Skeletal muscle tissue (tissue), 4 donors: ENCODE data around the gene AGMO. TPM values are rescaled to one million over a fixed set of nuclear protein-coding genes. Genes with fewer than 3 reads are reported as not detected.

Experiments
- H3K27ac ChIP-seq: one replicate; pipeline ENCODE4 v1.7.0; 2013; ENCODE audit warnings: mild to moderate bottlenecking, low read depth, low read length, inconsistent platforms
- H3K27me3 ChIP-seq, 3 donors: one replicate each; pipeline ENCODE4 v1.7.0; 2013; ENCODE audit warnings: low read length in 3 of 3; ENCODE audit not compliant: control insufficient read depth in 3 of 3, insufficient read depth in 3 of 3
- H3K36me3 ChIP-seq, 3 donors: one replicate each; pipeline ENCODE4 v1.7.0; 2013; ENCODE audit warnings: low read length in 3 of 3; ENCODE audit not compliant: control insufficient read depth in 3 of 3, insufficient read depth in 3 of 3
- H3K4me1 ChIP-seq, 3 donors: one replicate each; pipeline ENCODE4 v1.7.0; 2013; ENCODE audit warnings: low read length in 3 of 3, mild to moderate bottlenecking in 3 of 3; ENCODE audit not compliant: control insufficient read depth in 3 of 3, insufficient read depth in 3 of 3
- H3K4me3 ChIP-seq, 3 donors: one replicate each; pipeline ENCODE4 v1.7.0; 2013; ENCODE audit warnings: low read length in 3 of 3
- H3K9ac ChIP-seq, 3 donors: one replicate each; pipeline ENCODE4 v1.7.0; 2013; ENCODE audit warnings: low read length in 3 of 3, mild to moderate bottlenecking in 3 of 3, moderate library complexity in 2 of 3, low read depth in 1 of 3
- H3K9me3 ChIP-seq, 3 donors: one replicate each; pipeline ENCODE4 v1.7.0; 2013; ENCODE audit warnings: low read length in 3 of 3; ENCODE audit not compliant: control insufficient read depth in 3 of 3
- total RNA-seq: library from RNA; depleted of rRNA; stranded (reverse); fragments of >200 nt; gene quantifications from one replicate; pipeline ENCODE4 v1.2.3, GENCODE V29; 2014
- donor health status: Osteomylitis.

The AGMO gene
- total RNA-seq, 1 donor from 2014 or later, result 3.1 TPM

- Histone ChIP-seq H3K4me1 (no peaks in the 10 kb centered on the region), H3K9me3 (peaks cover 0 to 4% (median 0%) of the 10 kb centered on the region in 3 donors), H3K27ac (no peak overlapping the region), H3K36me3 (no peaks in the 10 kb centered on the region), H3K27me3 (no peaks in the 10 kb centered on the region), H3K9ac (no peak overlapping the region), H3K4me3 (no peak overlapping the region)
Measured at GRCh38 chr7:15594461-15594860, 32.6 kb upstream of the AGMO start.

GRCh38 chr7:15593382-15593781 is 31.6 kb upstream of the AGMO start:
- no peak overlapping the region for H3K9ac ChIP-seq
- H3K27ac ChIP-seq, result no peak overlapping the region
- no peaks in the 10 kb centered on the region for H3K36me3 ChIP-seq

GRCh38 chr7:15586266-15586665 is 24.5 kb upstream of the AGMO start:
- peaks cover 0 to 3% (median 3%) of the 10 kb centered on the region in 3 donors for H3K9me3 ChIP-seq

More at GRCh38 chr7:15593382-15593781, 31.6 kb upstream of the AGMO start:
- Histone ChIP-seq H3K9me3 (peaks cover 0 to 4% (median 0%) of the 10 kb centered on the region in 3 donors), H3K27me3 (no peaks in the 10 kb centered on the region), H3K4me1 (no peaks in the 10 kb centered on the region), H3K4me3 (no peak overlapping the region)

GRCh38 chr7:15584575-15584974 is 22.8 kb upstream of the AGMO start:
- no peaks in the 10 kb centered on the region for H3K27me3 ChIP-seq
- no peaks in the 10 kb centered on the region for H3K36me3 ChIP-seq
- H3K9ac ChIP-seq, result no peak overlapping the region
- no peaks in the 10 kb centered on the region for H3K4me1 ChIP-seq
- H3K9me3 ChIP-seq, result peaks cover 0 to 3% (median 3%) of the 10 kb centered on the region in 3 donors
- H3K4me3 ChIP-seq, result no peak overlapping the region
- no peak overlapping the region for H3K27ac ChIP-seq

More at GRCh38 chr7:15586266-15586665, 24.5 kb upstream of the AGMO start:
- Histone ChIP-seq H3K27ac (no peak overlapping the region), H3K4me3 (no peak overlapping the region), H3K36me3 (no peaks in the 10 kb centered on the region), H3K4me1 (no peaks in the 10 kb centered on the region), H3K9ac (no peak overlapping the region), H3K27me3 (no peaks in the 10 kb centered on the region)

GRCh38 chr7:15582773-15583172 is 21.0 kb upstream of the AGMO start:
- Histone ChIP-seq H3K27ac (no peak overlapping the region), H3K36me3 (no peaks in the 10 kb centered on the region), H3K4me3 (no peak overlapping the region), H3K9me3 (peaks cover 0 to 3% (median 3%) of the 10 kb centered on the region in 3 donors), H3K27me3 (no peaks in the 10 kb centered on the region), H3K9ac (no peak overlapping the region), H3K4me1 (no peaks in the 10 kb centered on the region)

GRCh38 chr7:15581352-15581951 is 19.6 kb upstream of the AGMO start:
- H3K27ac ChIP-seq, result no peak overlapping the region
- H3K4me3 ChIP-seq, result no peak overlapping the region
- no peak overlapping the region for H3K9ac ChIP-seq
- no peaks in the 10 kb centered on the region for H3K36me3 ChIP-seq
- H3K27me3 ChIP-seq, result no peaks in the 10 kb centered on the region
- H3K9me3 ChIP-seq, result peaks cover 0 to 3% (median 3%) of the 10 kb centered on the region in 3 donors
- no peaks in the 10 kb centered on the region for H3K4me1 ChIP-seq

- no peak overlapping the region for H3K4me3 ChIP-seq
- H3K27ac ChIP-seq, result no peak overlapping the region
- no peaks in the 10 kb centered on the region for H3K36me3 ChIP-seq
- peaks cover 0 to 3% (median 3%) of the 10 kb centered on the region in 3 donors for H3K9me3 ChIP-seq
- H3K9ac ChIP-seq, result no peak overlapping the region
- no peaks in the 10 kb centered on the region for H3K4me1 ChIP-seq
- H3K27me3 ChIP-seq, result no peaks in the 10 kb centered on the region
Measured at GRCh38 chr7:15580604-15581351, 19.0 kb upstream of the AGMO start.

GRCh38 chr7:15577600-15577999 is 15.8 kb upstream of the AGMO start:
- H3K27me3 ChIP-seq, result no peaks in the 10 kb centered on the region
- no peak overlapping the region for H3K4me3 ChIP-seq
- H3K9me3 ChIP-seq, result no peaks in the 10 kb centered on the region
- H3K4me1 ChIP-seq, result no peaks in the 10 kb centered on the region
- no peaks in the 10 kb centered on the region for H3K36me3 ChIP-seq
- H3K27ac ChIP-seq, result no peak overlapping the region
- no peak overlapping the region for H3K9ac ChIP-seq

GRCh38 chr7:15571301-15571878 is 9.6 kb upstream of the AGMO start:
- Histone ChIP-seq H3K36me3 (no peaks in the 10 kb centered on the region), H3K27ac (no peak overlapping the region), H3K9ac (no peak overlapping the region), H3K4me1 (no peaks in the 10 kb centered on the region), H3K27me3 (no peaks in the 10 kb centered on the region), H3K4me3 (no peak overlapping the region), H3K9me3 (no peaks in the 10 kb centered on the region)

GRCh38 chr7:15567652-15568051 is 5.8 kb upstream of the AGMO start:
- Histone ChIP-seq H3K9ac (no peak overlapping the region), H3K4me1 (no peaks in the 10 kb centered on the region), H3K4me3 (no peak overlapping the region), H3K36me3 (no peaks in the 10 kb centered on the region), H3K27me3 (no peaks in the 10 kb centered on the region), H3K9me3 (no peaks in the 10 kb centered on the region), H3K27ac (no peak overlapping the region)
